ENCODE data around the gene RET. TPM values are rescaled to one million over a fixed set of nuclear protein-coding genes. Genes with fewer than 3 reads are reported as not detected.
A peak's percentile ranks its signal among the peaks of the same experiment; 100 is the strongest.

The RET gene
- total RNA-seq, 6 experiments from 2014 or later = 0.53 to 10.2 (median 1.4) TPM

DNA sequence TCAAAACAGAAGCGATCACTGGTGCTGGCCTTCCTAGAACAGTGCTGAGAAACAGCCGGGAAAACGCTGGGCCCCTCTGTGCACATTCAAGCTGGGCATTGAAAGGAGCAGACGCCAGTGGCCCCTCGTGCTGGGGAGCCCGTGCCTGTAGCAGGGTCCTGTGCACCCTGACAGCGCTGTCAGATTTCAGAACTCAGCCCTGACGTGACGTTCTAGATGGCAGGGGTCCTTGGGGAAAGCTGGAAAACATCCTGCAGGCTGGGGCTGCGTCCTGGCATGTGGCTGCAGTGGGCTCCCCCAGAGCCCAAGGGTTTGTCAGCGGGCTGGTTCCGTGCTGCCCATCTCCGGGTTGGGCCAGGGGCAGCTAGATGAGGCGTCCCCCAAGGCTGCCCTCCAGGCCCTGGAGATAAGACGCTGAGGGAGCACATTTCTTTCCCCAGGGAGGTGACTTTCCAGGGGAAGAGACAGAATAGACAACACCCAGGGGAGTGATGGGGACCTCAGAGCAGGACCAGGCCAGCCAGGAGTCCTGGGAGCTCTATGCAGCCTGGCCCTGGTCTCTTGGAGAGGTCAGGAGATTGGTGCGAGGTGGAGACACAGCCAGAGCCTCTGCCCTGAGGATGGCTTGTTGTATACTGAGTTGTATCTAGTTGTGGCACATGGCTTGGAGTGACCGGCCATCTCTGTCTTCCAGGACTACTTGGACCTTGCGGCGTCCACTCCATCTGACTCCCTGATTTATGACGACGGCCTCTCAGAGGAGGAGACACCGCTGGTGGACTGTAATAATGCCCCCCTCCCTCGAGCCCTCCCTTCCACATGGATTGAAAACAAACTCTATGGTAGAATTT, 49.2 kb downstream of the RET start:
- H3K4me3 ChIP-seq = no peak overlapping the region
- H3K4me1 ChIP-seq = no peaks in the 10 kb centered on the region
- 82% methylated on average over 13 of the region's 23 CpGs for WGBS (ENCODE audit: insufficient coverage, low coverage, low lambda C conversion rate, missing lambda C conversion rate)
- intact Hi-C loops (cut with DNase I) = no loop called here
- no peaks in the 10 kb centered on the region for H3K36me3 ChIP-seq
- ATAC-seq = no peak
- no peaks in the 10 kb centered on the region for H3K9me3 ChIP-seq
- no peak overlapping the region for H3K27ac ChIP-seq
- H3K27me3 ChIP-seq = no peaks in the 10 kb centered on the region
- peak in 1 of 3 donors; percentile 27 for DNase-seq
- no peak for TF ChIP-seq POLR2A (IDR thresholded peaks at IDR 0.05)
- TF ChIP-seq, protein P1, sequence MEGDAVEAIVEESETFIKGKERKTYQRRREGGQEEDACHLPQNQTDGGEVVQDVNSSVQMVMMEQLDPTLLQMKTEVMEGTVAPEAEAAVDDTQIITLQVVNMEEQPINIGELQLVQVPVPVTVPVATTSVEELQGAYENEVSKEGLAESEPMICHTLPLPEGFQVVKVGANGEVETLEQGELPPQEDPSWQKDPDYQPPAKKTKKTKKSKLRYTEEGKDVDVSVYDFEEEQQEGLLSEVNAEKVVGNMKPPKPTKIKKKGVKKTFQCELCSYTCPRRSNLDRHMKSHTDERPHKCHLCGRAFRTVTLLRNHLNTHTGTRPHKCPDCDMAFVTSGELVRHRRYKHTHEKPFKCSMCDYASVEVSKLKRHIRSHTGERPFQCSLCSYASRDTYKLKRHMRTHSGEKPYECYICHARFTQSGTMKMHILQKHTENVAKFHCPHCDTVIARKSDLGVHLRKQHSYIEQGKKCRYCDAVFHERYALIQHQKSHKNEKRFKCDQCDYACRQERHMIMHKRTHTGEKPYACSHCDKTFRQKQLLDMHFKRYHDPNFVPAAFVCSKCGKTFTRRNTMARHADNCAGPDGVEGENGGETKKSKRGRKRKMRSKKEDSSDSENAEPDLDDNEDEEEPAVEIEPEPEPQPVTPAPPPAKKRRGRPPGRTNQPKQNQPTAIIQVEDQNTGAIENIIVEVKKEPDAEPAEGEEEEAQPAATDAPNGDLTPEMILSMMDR (IDR thresholded peaks at IDR 0.05) = no peak

DNA sequence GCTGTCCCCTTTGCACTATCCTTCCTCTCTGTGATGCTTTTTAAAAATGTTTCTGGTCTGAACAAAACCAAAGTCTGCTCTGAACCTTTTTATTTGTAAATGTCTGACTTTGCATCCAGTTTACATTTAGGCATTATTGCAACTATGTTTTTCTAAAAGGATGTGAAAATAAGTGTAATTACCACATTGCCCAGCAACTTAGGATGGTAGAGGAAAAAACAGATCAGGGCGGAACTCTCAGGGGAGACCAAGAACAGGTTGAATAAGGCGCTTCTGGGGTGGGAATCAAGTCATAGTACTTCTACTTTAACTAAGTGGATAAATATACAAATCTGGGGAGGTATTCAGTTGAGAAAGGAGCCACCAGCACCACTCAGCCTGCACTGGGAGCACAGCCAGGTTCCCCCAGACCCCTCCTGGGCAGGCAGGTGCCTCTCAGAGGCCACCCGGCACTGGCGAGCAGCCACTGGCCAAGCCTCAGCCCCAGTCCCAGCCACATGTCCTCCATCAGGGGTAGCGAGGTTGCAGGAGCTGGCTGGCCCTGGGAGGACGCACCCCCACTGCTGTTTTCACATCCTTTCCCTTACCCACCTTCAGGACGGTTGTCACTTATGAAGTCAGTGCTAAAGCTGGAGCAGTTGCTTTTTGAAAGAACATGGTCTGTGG, 50.0 kb downstream of the RET start:
- intact Hi-C loops (cut with DNase I) = no loop called here
- DNase-seq (peak in 1 of 3 donors; percentile 39), ATAC-seq (no peak)
- Histone ChIP-seq H3K4me1 (no peaks in the 10 kb centered on the region), H3K27me3 (no peaks in the 10 kb centered on the region), H3K4me3 (no peak overlapping the region), H3K9me3 (no peaks in the 10 kb centered on the region), H3K27ac (no peak overlapping the region), H3K36me3 (no peaks in the 10 kb centered on the region)
- WGBS (ENCODE audit: insufficient coverage, low coverage, low lambda C conversion rate, missing lambda C conversion rate) = 64% methylated on average over 2 of the region's 7 CpGs
- TF ChIP-seq, protein P1 (IDR thresholded peaks at IDR 0.05) = no peak
- no peak for TF ChIP-seq POLR2A (IDR thresholded peaks at IDR 0.05)

DNA sequence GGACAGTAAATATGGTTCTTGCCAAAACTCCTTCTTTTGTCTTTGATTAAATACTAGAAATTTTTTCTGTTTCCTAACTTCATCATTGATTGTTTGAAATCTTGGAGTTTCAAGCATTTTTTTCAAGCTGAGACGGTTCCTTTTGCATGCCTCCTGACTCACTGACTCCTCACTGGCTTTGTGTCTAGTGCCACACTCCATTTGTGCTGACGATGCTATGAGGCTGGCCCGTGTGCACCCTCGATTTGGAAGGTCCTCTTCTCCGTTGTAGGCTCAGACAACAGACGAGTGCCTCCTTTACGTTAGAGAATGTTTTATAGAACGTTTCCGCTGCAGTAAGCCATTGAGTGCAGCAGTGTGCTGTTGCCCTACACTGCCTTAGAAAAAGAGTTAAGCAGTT, 50.6 kb downstream of the RET start:
- H3K4me3 ChIP-seq = no peak overlapping the region
- H3K9me3 ChIP-seq = no peaks in the 10 kb centered on the region
- TF ChIP-seq POLR2A (IDR thresholded peaks at IDR 0.05) = no peak
- TF ChIP-seq, protein P1 (IDR thresholded peaks at IDR 0.05) = no peak
- WGBS (ENCODE audit: insufficient coverage, low coverage, low lambda C conversion rate, missing lambda C conversion rate) = 69% methylated on average over 9 of the region's 9 CpGs
- intact Hi-C loops (cut with DNase I) = no loop called here
- DNase-seq (peak in 1 of 3 donors; percentile 9), ATAC-seq (peak in 1 of 4 donors; percentile 26)
- H3K27ac ChIP-seq = no peak overlapping the region
- H3K36me3 ChIP-seq = no peaks in the 10 kb centered on the region
- no peaks in the 10 kb centered on the region for H3K4me1 ChIP-seq
- H3K27me3 ChIP-seq = no peaks in the 10 kb centered on the region

DNA sequence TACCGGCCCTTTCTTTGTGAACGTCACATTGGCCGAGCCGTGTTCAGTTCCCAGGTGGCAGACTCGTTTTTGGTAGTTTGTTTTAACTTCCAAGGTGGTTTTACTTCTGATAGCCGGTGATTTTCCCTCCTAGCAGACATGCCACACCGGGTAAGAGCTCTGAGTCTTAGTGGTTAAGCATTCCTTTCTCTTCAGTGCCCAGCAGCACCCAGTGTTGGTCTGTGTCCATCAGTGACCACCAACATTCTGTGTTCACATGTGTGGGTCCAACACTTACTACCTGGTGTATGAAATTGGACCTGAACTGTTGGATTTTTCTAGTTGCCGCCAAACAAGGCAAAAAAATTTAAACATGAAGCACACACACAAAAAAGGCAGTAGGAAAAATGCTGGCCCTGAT, 51.5 kb downstream of the RET start:
- WGBS (ENCODE audit: insufficient coverage, low coverage, low lambda C conversion rate, missing lambda C conversion rate) = 64% methylated on average over 8 of the region's 8 CpGs
- intact Hi-C loops (cut with DNase I) = no loop called here
- ATAC-seq = no peak
- H3K9me3 ChIP-seq = no peaks in the 10 kb centered on the region
- no peaks in the 10 kb centered on the region for H3K4me1 ChIP-seq
- no peak overlapping the region for H3K4me3 ChIP-seq
- H3K36me3 ChIP-seq = no peaks in the 10 kb centered on the region
- peak in 1 of 3 donors; percentile 12 for DNase-seq
- TF ChIP-seq, protein P1 (IDR thresholded peaks at IDR 0.05) = no peak
- no peak for TF ChIP-seq POLR2A (IDR thresholded peaks at IDR 0.05)
- no peak overlapping the region for H3K27ac ChIP-seq
- no peaks in the 10 kb centered on the region for H3K27me3 ChIP-seq

Measured in right lobe of liver (tissue), 6 donors.